Ascending aorta (tissue), 2 donors: ENCODE results near the gene EIPR1. TPM values are rescaled to one million over a fixed set of nuclear protein-coding genes. Genes with fewer than 3 reads are reported as not detected.

Experiments used
- DNase-seq, 2 donors: peaks; one replicate each; pipeline ENCODE4 v3.0.0-alpha.2; 2019; ENCODE audit warnings: low spot score in 2 of 2
- H3K27ac ChIP-seq, 2 donors: fragments of 200-600 bp; sonication (generic); one replicate each; pipeline ENCODE4 v1.5.1; 2016 to 2017; ENCODE audit warnings: mild to moderate bottlenecking in 1 of 2
- H3K27me3 ChIP-seq: fragments of 200-600 bp; sonication (generic); one replicate; pipeline ENCODE4 v1.5.1; 2017
- H3K36me3 ChIP-seq, 2 donors: fragments of 200-600 bp; sonication (generic); one replicate each; pipeline ENCODE4 v1.5.1; 2016
- H3K4me1 ChIP-seq, 2 donors: fragments of 200-600 bp; sonication (generic); one replicate each; pipeline ENCODE4 v1.5.1; 2016 to 2017; ENCODE audit warnings: mild to moderate bottlenecking in 1 of 2
- H3K4me3 ChIP-seq, 2 donors: fragments of 200-600 bp; sonication (generic); one replicate each; pipeline ENCODE4 v1.5.1; 2016 to 2017; ENCODE audit warnings: mild to moderate bottlenecking in 1 of 2
- H3K9me3 ChIP-seq, 2 donors: fragments of 200-600 bp; sonication (generic); one replicate each; pipeline ENCODE4 v1.5.1; 2016
- intact Hi-C: fragments of 100-400 bp; cut with DNase I; formaldehyde crosslinking; loops from one replicate; pipeline ENCODE4 v1.15.1; 2023
- total RNA-seq: library from RNA; depleted of rRNA; stranded (reverse); fragments of >200 nt; gene quantifications from one replicate; pipeline ENCODE4 v1.1.0, GENCODE V29; 2016
- TF ChIP-seq, protein P1 (sequence below), 3 experiments: fragments of 200-600 bp in 2 of 3; fragments of 450-650 bp in 1 of 3; sonication (generic) in 2 of 3; IDR thresholded peaks; one replicate each; pipeline ENCODE4 v1.5.1; 2016 to 2019; ENCODE audit warnings: antibody characterized with exemption in 3 of 3, mild to moderate bottlenecking in 1 of 3, moderate library complexity in 1 of 3

The EIPR1 gene
- total RNA-seq, 1 donor from 2014 or later, result 14.5 TPM

DNA sequence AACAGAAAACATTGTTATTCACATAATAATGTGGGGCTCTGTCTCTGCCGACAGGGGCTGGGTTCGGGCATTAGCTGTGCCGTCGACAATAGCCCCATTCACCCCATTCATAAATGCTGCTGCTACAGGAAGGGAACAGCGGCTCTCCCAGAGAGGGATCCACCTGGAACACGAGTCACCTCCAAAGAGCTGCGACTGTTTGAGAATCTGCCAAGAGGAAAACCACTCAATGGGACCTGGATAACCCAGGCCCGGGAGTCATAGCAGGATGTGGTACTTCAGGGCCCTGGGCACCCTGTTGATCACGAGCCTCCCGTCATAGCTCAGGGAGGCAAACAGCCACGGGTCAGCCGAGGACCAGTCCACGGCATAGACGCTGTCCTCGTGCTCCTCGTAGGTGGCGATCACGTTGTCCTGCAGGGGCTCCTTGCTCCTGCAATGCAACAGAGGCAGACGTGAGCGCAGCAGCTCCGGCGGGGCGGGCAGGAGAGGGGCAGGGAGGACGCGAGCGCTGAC is 188.5 kb downstream of the EIPR1 start:
- intact Hi-C loops, result no loop called here
- H3K4me1 ChIP-seq, result no peaks in the 10 kb centered on the region
- DNase-seq, result no peak
- TF ChIP-seq, protein P1, sequence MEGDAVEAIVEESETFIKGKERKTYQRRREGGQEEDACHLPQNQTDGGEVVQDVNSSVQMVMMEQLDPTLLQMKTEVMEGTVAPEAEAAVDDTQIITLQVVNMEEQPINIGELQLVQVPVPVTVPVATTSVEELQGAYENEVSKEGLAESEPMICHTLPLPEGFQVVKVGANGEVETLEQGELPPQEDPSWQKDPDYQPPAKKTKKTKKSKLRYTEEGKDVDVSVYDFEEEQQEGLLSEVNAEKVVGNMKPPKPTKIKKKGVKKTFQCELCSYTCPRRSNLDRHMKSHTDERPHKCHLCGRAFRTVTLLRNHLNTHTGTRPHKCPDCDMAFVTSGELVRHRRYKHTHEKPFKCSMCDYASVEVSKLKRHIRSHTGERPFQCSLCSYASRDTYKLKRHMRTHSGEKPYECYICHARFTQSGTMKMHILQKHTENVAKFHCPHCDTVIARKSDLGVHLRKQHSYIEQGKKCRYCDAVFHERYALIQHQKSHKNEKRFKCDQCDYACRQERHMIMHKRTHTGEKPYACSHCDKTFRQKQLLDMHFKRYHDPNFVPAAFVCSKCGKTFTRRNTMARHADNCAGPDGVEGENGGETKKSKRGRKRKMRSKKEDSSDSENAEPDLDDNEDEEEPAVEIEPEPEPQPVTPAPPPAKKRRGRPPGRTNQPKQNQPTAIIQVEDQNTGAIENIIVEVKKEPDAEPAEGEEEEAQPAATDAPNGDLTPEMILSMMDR (IDR thresholded peaks at IDR 0.05), result no peak
- H3K9me3 ChIP-seq, result no peaks in the 10 kb centered on the region
- H3K4me3 ChIP-seq, result no peak overlapping the region
- peaks cover 8 to 31% of the 10 kb centered on the region in 2 donors for H3K36me3 ChIP-seq
- H3K27ac ChIP-seq, result no peak overlapping the region
- H3K27me3 ChIP-seq, result no peaks in the 10 kb centered on the region

DNA sequence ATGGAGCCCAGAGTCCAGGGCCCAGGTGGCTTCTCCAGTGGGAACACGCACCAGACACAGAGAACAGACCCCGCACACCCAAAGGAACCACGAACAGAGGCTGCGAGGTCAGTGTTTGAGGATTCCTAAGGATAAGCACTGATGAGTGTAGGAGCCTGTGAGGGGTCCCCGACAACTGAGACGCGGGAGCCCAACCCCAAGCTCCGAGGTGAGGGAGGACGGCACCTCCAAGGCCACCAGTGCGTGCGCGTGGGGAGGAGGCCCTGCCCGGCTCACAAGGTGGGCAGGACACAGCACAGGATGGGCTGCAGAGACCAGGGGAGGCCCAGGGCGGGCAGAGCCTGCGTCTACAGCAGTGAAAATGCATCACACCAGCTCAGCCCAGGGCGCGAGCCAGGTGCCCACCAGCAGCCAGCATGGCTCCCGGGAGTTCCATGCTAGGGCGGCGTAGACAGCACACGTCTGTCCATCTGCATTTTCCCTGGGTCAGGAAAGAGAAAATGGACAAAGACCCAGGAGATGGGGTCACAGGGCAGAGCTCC is 189.1 kb downstream of the EIPR1 start:
- TF ChIP-seq, protein P1 (IDR thresholded peaks at IDR 0.05), result no peak
- Histone ChIP-seq H3K9me3 (no peaks in the 10 kb centered on the region), H3K4me1 (no peaks in the 10 kb centered on the region), H3K27me3 (no peaks in the 10 kb centered on the region), H3K36me3 (peaks cover 3 to 31% of the 10 kb centered on the region in 2 donors), H3K4me3 (no peak overlapping the region), H3K27ac (no peak overlapping the region)
- intact Hi-C loops, result no loop called here
- no peak for DNase-seq

DNA sequence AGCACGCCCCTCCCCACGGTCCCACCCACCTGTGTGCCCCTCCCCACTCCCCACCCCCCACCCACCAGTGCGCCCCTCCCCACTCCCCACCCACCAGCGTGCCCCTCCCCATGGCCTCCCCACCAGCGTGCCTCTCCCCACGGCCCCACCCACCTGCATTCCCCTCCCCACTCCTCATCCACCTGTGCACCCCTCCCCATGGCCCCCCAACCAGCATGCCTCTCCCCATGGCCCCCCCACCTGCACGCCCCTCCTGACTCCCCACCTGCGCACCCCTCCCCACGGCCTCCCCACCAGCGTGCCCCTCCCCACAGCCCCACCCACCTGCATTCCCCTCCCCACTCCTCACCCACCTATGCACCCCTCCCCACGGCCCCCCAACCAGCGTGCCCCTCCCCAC is 190.2 kb downstream of the EIPR1 start:
- Histone ChIP-seq H3K27me3 (no peaks in the 10 kb centered on the region), H3K27ac (no peak overlapping the region), H3K9me3 (no peaks in the 10 kb centered on the region), H3K36me3 (peaks cover 0 to 30% of the 10 kb centered on the region in 2 donors), H3K4me3 (no peak overlapping the region), H3K4me1 (no peaks in the 10 kb centered on the region)
- intact Hi-C loops, result no loop called here
- no peak for DNase-seq
- TF ChIP-seq, protein P1 (IDR thresholded peaks at IDR 0.05), result no peak

DNA sequence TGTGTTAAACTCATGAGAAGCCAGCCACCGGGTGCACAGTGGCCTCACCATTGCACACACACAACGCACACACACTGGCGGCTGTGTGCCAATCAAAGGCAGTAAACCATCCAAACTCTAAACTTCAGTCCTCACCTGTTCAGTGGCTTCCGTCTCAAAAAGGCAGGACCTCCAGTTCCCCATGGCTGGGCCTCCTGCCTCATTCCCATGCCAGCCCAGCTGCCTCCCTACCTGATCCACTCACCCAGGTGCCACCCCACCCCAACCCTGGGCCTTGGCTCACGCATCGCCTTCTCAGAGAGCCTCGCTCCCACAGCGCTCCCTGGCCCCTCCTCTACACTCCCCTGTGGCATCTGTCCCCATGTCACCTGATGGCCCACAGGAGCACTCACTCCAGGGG is 190.9 kb downstream of the EIPR1 start:
- peaks cover 0 to 23% of the 10 kb centered on the region in 2 donors for H3K36me3 ChIP-seq
- no peak overlapping the region for H3K27ac ChIP-seq
- no peak for DNase-seq
- TF ChIP-seq, protein P1 (IDR thresholded peaks at IDR 0.05), result no peak
- H3K9me3 ChIP-seq, result no peaks in the 10 kb centered on the region
- H3K4me1 ChIP-seq, result no peaks in the 10 kb centered on the region
- intact Hi-C loops, result no loop called here
- no peak overlapping the region for H3K4me3 ChIP-seq
- no peaks in the 10 kb centered on the region for H3K27me3 ChIP-seq

DNA sequence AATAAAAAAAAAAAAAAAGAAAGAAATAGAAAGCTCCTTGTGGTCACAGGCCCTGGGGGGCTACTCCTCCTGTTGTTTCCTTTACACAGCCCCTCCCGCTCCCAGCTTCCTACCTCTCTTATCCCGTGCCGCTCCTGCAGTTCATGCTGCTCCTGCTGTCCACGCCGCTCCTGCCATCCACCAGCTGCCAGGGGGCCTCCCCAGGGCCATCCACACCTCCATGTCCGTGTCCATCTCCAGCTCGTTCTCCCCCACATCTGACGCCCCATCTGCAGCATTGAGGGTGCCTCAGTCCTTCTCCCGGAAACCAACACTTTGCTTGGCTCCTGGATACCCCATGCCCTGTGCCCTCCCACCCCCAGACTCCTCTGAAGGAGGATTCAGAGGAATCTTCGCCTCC is 191.7 kb downstream of the EIPR1 start:
- no peaks in the 10 kb centered on the region for H3K4me1 ChIP-seq
- no peak for DNase-seq
- no peaks in the 10 kb centered on the region for H3K9me3 ChIP-seq
- no peak overlapping the region for H3K27ac ChIP-seq
- H3K4me3 ChIP-seq, result no peak overlapping the region
- TF ChIP-seq, protein P1 (IDR thresholded peaks at IDR 0.05), result no peak
- intact Hi-C loops, result no loop called here
- peaks cover 0 to 16% of the 10 kb centered on the region in 2 donors for H3K36me3 ChIP-seq
- H3K27me3 ChIP-seq, result no peaks in the 10 kb centered on the region

DNA sequence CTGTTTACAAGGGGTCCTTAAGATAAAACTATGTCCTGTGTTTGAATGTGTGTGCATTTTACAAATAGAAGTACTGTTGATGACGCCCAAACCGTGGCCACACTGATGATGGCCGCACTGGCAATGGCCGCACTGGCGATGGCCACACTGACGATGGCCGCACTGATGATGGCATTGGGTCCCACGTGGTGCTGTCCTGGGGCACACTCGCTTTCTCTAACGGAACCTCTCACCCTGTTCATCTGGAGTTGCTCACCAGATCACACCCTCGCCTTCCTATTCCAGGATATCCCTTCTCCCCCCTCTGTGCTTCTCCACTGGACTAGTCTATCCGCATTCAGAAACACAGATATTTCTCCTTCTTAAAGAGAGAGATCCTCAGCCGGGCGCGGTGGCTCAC is 192.4 kb downstream of the EIPR1 start:
- H3K4me1 ChIP-seq, result no peaks in the 10 kb centered on the region
- no peak for DNase-seq
- no peaks in the 10 kb centered on the region for H3K9me3 ChIP-seq
- H3K4me3 ChIP-seq, result no peak overlapping the region
- peaks cover 0 to 16% of the 10 kb centered on the region in 2 donors for H3K36me3 ChIP-seq
- intact Hi-C loops, result no loop called here
- H3K27me3 ChIP-seq, result no peaks in the 10 kb centered on the region
- no peak overlapping the region for H3K27ac ChIP-seq
- TF ChIP-seq, protein P1 (IDR thresholded peaks at IDR 0.05), result no peak
